HepG2 (cell line): ENCODE results near the gene TXN2. TPM values are rescaled to one million over a fixed set of nuclear protein-coding genes. Genes with fewer than 3 reads are reported as not detected.

Experiments used
- ATAC-seq: fragments of 200-7000 bp; cut with Tn5 transposase; 3 replicates; pipeline ENCODE4 v1.9.1; 2020; ENCODE audit warnings: mild to moderate bottlenecking, moderate library complexity
- BruUV-seq: library from RNA; stranded (reverse); fragments of 400-500 nt; replicated peaks from 2 replicates; lab custom pipeline; 2021; lab: Mats Ljungman, UMichigan
- CTCF ChIA-PET: fragments of 300-600 bp; formaldehyde crosslinking; extraction: SDS; loops from one replicate; lab custom pipeline; 2021; ENCODE audit warnings: low total read pairs, inconsistent platforms, low intra/inter-chr PET ratio; lab: Yijun Ruan, JAX
- POLR2A ChIA-PET: fragments of 350-600 bp; sonication (Branson Sonifier 250); formaldehyde crosslinking; loops from one replicate; lab custom pipeline; 2020; ENCODE audit warnings: antibody characterized with exemption, inconsistent platforms; lab: Yijun Ruan, JAX
- DNase-seq: peaks from one replicate; pipeline ENCODE4 v3.0.0-alpha.2; 2015; ENCODE audit warnings: low spot score
- FAIRE-seq: peaks from 3 replicates; lab custom pipeline; 2011; peaks lifted over from hg19 to GRCh38; lab: Jason Lieb, UNC
- H2AFZ ChIP-seq: one replicate; pipeline ENCODE4 v1.6.1; 2011; ENCODE audit warnings: low read length, inconsistent platforms
- H3K27ac ChIP-seq: fragments of 300-600 bp; 3 replicates; pipeline ENCODE4 v1.8.0; 2011; ENCODE audit warnings: mixed run types, mild to moderate bottlenecking, mixed read lengths, low read length, inconsistent platforms; ENCODE audit not compliant: insufficient read depth; ENCODE audit errors: extremely low read length
- H3K27me3 ChIP-seq, 2 experiments: fragments of 200-600 bp in 1 of 2; 2 replicates in 1 of 2; 3 replicates in 1 of 2; pipeline versions ENCODE4 v1.6.0 to v1.8.0; 2011; ENCODE audit warnings: low read length in 2 of 2, mild to moderate bottlenecking in 2 of 2, moderate library complexity in 2 of 2, inconsistent platforms in 1 of 2; ENCODE audit not compliant: insufficient read depth in 2 of 2, control insufficient read depth in 1 of 2
- H3K36me3 ChIP-seq, 2 experiments: fragments of 200-600 bp in 1 of 2; replicated peaks in 1 of 2; 2 replicates in 1 of 2; 3 replicates in 1 of 2; pipeline versions ENCODE4 v1.5.1 to v1.8.0; 2011; ENCODE audit warnings: low read length in 2 of 2, inconsistent platforms in 1 of 2; ENCODE audit not compliant: insufficient read depth in 2 of 2, control insufficient read depth in 1 of 2
- H3K4me1 ChIP-seq: 2 replicates; pipeline ENCODE4 v1.5.1; 2012; ENCODE audit warnings: low read length, inconsistent platforms; ENCODE audit not compliant: insufficient read depth
- H3K4me2 ChIP-seq: 2 replicates; pipeline ENCODE4 v1.6.0; 2011; ENCODE audit warnings: low read depth, low read length, inconsistent platforms
- H3K4me3 ChIP-seq, 3 experiments: fragments of 200-600 bp in 1 of 3; sonication (generic), shearing (Covaris generic) in 1 of 3; replicated peaks in 1 of 3; 2 replicates each; pipeline ENCODE4 v1.5.1; 2011 to 2016; ENCODE audit warnings: low read length in 3 of 3, inconsistent platforms in 2 of 3, low read depth in 2 of 3, mild to moderate bottlenecking in 2 of 3, control low read depth in 1 of 3, mixed read lengths in 1 of 3; ENCODE audit not compliant: insufficient read depth in 1 of 3
- H3K79me2 ChIP-seq: one replicate; pipeline ENCODE4 v1.6.1; 2011; ENCODE audit warnings: low read length, inconsistent platforms; ENCODE audit not compliant: insufficient read depth
- H3K9ac ChIP-seq: 2 replicates; pipeline ENCODE4 v1.6.0; 2011; ENCODE audit warnings: mild to moderate bottlenecking, low read depth, low read length, inconsistent platforms; ENCODE audit not compliant: insufficient read depth
- H3K9me3 ChIP-seq: 2 replicates; pipeline ENCODE4 v1.5.1; 2012; ENCODE audit warnings: mild to moderate bottlenecking, low read length
- H4K20me1 ChIP-seq: 2 replicates; pipeline ENCODE4 v1.6.0; 2011; ENCODE audit warnings: inconsistent platforms, mild to moderate bottlenecking, low read length, moderate library complexity; ENCODE audit not compliant: insufficient read depth
- GATAD1 ChIP-seq: IDR thresholded peaks from 2 replicates; pipeline ENCODE4 v1.6.1; 2016; ENCODE audit warnings: missing genetic modification reagents, missing compliant biosample characterization
- REST ChIP-seq, 2 experiments: IDR thresholded peaks; 2 replicates each; pipeline ENCODE4 v1.6.1; 2011 to 2012; ENCODE audit warnings: low read length in 2 of 2, borderline replicate concordance in 1 of 2, low read depth in 1 of 2, mild to moderate bottlenecking in 1 of 2, moderate library complexity in 1 of 2
- RXRA ChIP-seq: sonication (generic); formaldehyde crosslinking; IDR thresholded peaks from 2 replicates; pipeline ENCODE4 v1.5.1; 2020; ENCODE audit warnings: missing genetic modification reagents
- ZKSCAN8 ChIP-seq: IDR thresholded peaks from 2 replicates; pipeline ENCODE4 v1.6.1; 2016; ENCODE audit warnings: borderline replicate concordance, missing genetic modification reagents, missing compliant biosample characterization
- ZNF768 ChIP-seq: sonication (generic); formaldehyde crosslinking; IDR thresholded peaks from 2 replicates; pipeline ENCODE4 v1.4.0; 2020; ENCODE audit warnings: missing genetic modification reagents
- ZNF841 ChIP-seq: sonication (generic); formaldehyde crosslinking; IDR thresholded peaks from 2 replicates; pipeline ENCODE4 v1.8.1; 2023; ENCODE audit warnings: missing genetic modification reagents, borderline replicate concordance
- WGBS: methylation state at CpG from one replicate; pipeline ENCODE4 v1.1.6; 2017; ENCODE audit warnings: low lambda C conversion rate; 5-methylcytosine and 5-hydroxymethylcytosine counted together
- in situ Hi-C: cut with HindIII; loops from 2 replicates; pipeline ENCODE4 v1.10.0; 2017; ENCODE audit warnings: low pct_unique_long_range_greater_than_20kb; ENCODE audit not compliant: extremely low pct_ligation_motif_present
- intact Hi-C: fragments of 100-400 bp; cut with micrococcal nuclease; formaldehyde crosslinking; loops from one replicate; pipeline ENCODE4 v1.10.0; 2022; ENCODE audit not compliant: unreplicated experiment
- polyA plus RNA-seq, 8 experiments: library from polyadenylated mRNA; depleted of rRNA in 3 of 8; stranded (reverse) in 7 of 8; unstranded in 1 of 8; fragments of >200 nt; fragmentation: Illumina TruSeq in 4 of 8; extraction: Trizol in 4 of 8; gene quantifications; 2 replicates each; pipeline versions ENCODE4 v1.2.1 to v1.2.3, GENCODE V29; 2011 to 2016; ENCODE audit warnings: low read depth in 4 of 8, missing spikeins in 1 of 8, mixed read lengths in 1 of 8; ENCODE audit not compliant: insufficient read depth in 1 of 8
- total RNA-seq, 5 experiments: library from RNA; depleted of rRNA; stranded (reverse); fragments of >200 nt; fragmentation: Illumina TruSeq; extraction: Trizol; gene quantifications; 2 replicates each; pipeline ENCODE4 v1.2.3, GENCODE V29; 2016; ENCODE audit warnings: low read depth in 1 of 5
- TF ChIP-seq, protein P1 (sequence below): sonication (generic); formaldehyde crosslinking; IDR thresholded peaks from 2 replicates; pipeline ENCODE4 v1.4.0; 2020; ENCODE audit warnings: missing genetic modification reagents

TXN2 gene
- total and polyA plus RNA-seq, 2 of the 13 experiments (the other 11 are each of a cell fraction or from before 2014, with no cell fraction given), result 41.4 to 109 TPM

GRCh38 chr22:36454916-36455570 is 26.4 kb downstream of the TXN2 start:
- CTCF ChIA-PET, result no interaction called here
- intact Hi-C loops, result no loop called here
- H3K4me1 ChIP-seq, result peaks cover 80% of the 10 kb centered on the region
- POLR2A ChIA-PET, result interaction anchor here (0.6 kb wide), 1 partner anchor 27 kb away, joined by 3 read pairs; no protein-coding TSS in a partner anchor
- H4K20me1 ChIP-seq, result no peaks in the 10 kb centered on the region
- no peaks in the 10 kb centered on the region for H3K79me2 ChIP-seq
- FAIRE-seq (no peak), DNase-seq (no peak), ATAC-seq (no peak)
- peak overlapping the region; percentile 33; the same call in 1 of the 2 replicates for H3K4me2 ChIP-seq
- 82% methylated on average over 44 of the region's 61 CpGs for WGBS
- H3K9ac ChIP-seq, result no peak overlapping the region
- H3K4me3 ChIP-seq, result peak overlapping the region in 1 of 3 experiments; percentile 1; a peak in 1 of 6 replicates
- in situ Hi-C loops, result no loop called here
- no peaks in the 10 kb centered on the region for H3K9me3 ChIP-seq
- no peaks in the 10 kb centered on the region for H3K36me3 ChIP-seq
- BruUV-seq, result no TSS peak
- H2AFZ ChIP-seq, result no peak overlapping the region
- TF ChIP-seq ZNF768 (peak; percentile 80), REST (IDR thresholded peaks at IDR 0.05; ENCODE audit: borderline replicate concordance in 1 of 2, low read depth in 1 of 2, low read length in 2 of 2) (no peak), GATAD1 (CRISPR knock-in tag) (no peak), ZKSCAN8 (CRISPR knock-in tag) (no peak), RXRA (CRISPR knock-in tag) (no peak), ZNF841 (CRISPR knock-in tag) (no peak)
- TF ChIP-seq, protein P1, sequence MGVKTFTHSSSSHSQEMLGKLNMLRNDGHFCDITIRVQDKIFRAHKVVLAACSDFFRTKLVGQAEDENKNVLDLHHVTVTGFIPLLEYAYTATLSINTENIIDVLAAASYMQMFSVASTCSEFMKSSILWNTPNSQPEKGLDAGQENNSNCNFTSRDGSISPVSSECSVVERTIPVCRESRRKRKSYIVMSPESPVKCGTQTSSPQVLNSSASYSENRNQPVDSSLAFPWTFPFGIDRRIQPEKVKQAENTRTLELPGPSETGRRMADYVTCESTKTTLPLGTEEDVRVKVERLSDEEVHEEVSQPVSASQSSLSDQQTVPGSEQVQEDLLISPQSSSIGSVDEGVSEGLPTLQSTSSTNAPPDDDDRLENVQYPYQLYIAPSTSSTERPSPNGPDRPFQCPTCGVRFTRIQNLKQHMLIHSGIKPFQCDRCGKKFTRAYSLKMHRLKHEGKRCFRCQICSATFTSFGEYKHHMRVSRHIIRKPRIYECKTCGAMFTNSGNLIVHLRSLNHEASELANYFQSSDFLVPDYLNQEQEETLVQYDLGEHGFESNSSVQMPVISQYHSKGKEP (CRISPR knock-in tag), result no peak
- H3K27me3 ChIP-seq, result no peaks in the 10 kb centered on the region; a peak in 1 of 5 replicates
- no peak overlapping the region for H3K27ac ChIP-seq
